HepG2 (cell line): Measurements from ENCODE around the gene ZNF530. TPM values are rescaled to one million over a fixed set of nuclear protein-coding genes. Genes with fewer than 3 reads are reported as not detected.

Source experiments
- FLYWCH1 ChIP-seq: sonication (generic); formaldehyde crosslinking; IDR thresholded peaks from 2 replicates; pipeline ENCODE4 v1.8.1; 2023; ENCODE audit warnings: mild to moderate bottlenecking, missing genetic modification reagents
- FOXM1 ChIP-seq: sonication (generic); formaldehyde crosslinking; IDR thresholded peaks from 2 replicates; pipeline ENCODE4 v1.5.0; 2020; ENCODE audit warnings: missing genetic modification reagents
- MAFK ChIP-seq, 2 experiments: IDR thresholded peaks in 1 of 2; conservative IDR thresholded peaks in 1 of 2; 2 replicates each; pipeline ENCODE4 v1.6.1; 2011; ENCODE audit warnings: improper control_type of control experiment in 2 of 2, low read length in 2 of 2
- MTA3 ChIP-seq: sonication (generic); formaldehyde crosslinking; IDR thresholded peaks from 2 replicates; pipeline ENCODE4 v1.4.0; 2020; ENCODE audit warnings: missing genetic modification reagents
- PAF1 ChIP-seq: IDR thresholded peaks from 2 replicates; pipeline ENCODE4 v1.6.1; 2016; ENCODE audit warnings: missing genetic modification reagents, missing compliant biosample characterization
- RXRB ChIP-seq: IDR thresholded peaks from 2 replicates; pipeline ENCODE4 v1.6.1; 2016; ENCODE audit warnings: borderline replicate concordance, missing genetic modification reagents, missing compliant biosample characterization
- TEAD3 ChIP-seq: optimal IDR thresholded peaks from 2 replicates; pipeline ENCODE3; 2016; ENCODE audit warnings: borderline replicate concordance
- ZFP37 ChIP-seq: sonication (generic); formaldehyde crosslinking; IDR thresholded peaks from 2 replicates; pipeline ENCODE4 v1.4.0; 2020; ENCODE audit warnings: missing genetic modification reagents, borderline replicate concordance
- ZFY ChIP-seq: sonication (generic); formaldehyde crosslinking; IDR thresholded peaks from 2 replicates; pipeline ENCODE4 v1.4.0; 2020; ENCODE audit warnings: missing genetic modification reagents
- ZNF598 ChIP-seq: sonication (generic); formaldehyde crosslinking; IDR thresholded peaks from 2 replicates; pipeline ENCODE4 v1.5.1; 2020; ENCODE audit warnings: mild to moderate bottlenecking, missing genetic modification reagents, borderline replicate concordance
- ZSCAN29 ChIP-seq: sonication (generic); formaldehyde crosslinking; conservative IDR thresholded peaks from 2 replicates; pipeline ENCODE4 v1.4.0; 2020; ENCODE audit warnings: mild to moderate bottlenecking, missing genetic modification reagents
- polyA plus RNA-seq, 8 experiments: library from polyadenylated mRNA; depleted of rRNA in 3 of 8; stranded (reverse) in 7 of 8; unstranded in 1 of 8; fragments of >200 nt; fragmentation: Illumina TruSeq in 4 of 8; extraction: Trizol in 4 of 8; gene quantifications; 2 replicates each; pipeline versions ENCODE4 v1.2.1 to v1.2.3, GENCODE V29; 2011 to 2016; ENCODE audit warnings: low read depth in 4 of 8, missing spikeins in 1 of 8, mixed read lengths in 1 of 8; ENCODE audit not compliant: insufficient read depth in 1 of 8
- total RNA-seq, 5 experiments: library from RNA; depleted of rRNA; stranded (reverse); fragments of >200 nt; fragmentation: Illumina TruSeq; extraction: Trizol; gene quantifications; 2 replicates each; pipeline ENCODE4 v1.2.3, GENCODE V29; 2016; ENCODE audit warnings: low read depth in 1 of 5
- TF ChIP-seq, protein P1 (sequence below): sonication (generic); formaldehyde crosslinking; IDR thresholded peaks from 2 replicates; pipeline ENCODE4 v1.4.0; 2020; ENCODE audit warnings: mild to moderate bottlenecking, missing genetic modification reagents
- TF ChIP-seq, protein P2 (sequence below): sonication (generic); formaldehyde crosslinking; IDR thresholded peaks from 2 replicates; pipeline ENCODE4 v1.8.0; 2022; ENCODE audit warnings: mild to moderate bottlenecking, missing genetic modification reagents, moderate library complexity
- TF ChIP-seq, protein P3 (sequence below): sonication (generic); formaldehyde crosslinking; IDR thresholded peaks from 2 replicates; pipeline ENCODE4 v1.9.0; 2021; ENCODE audit warnings: missing genetic modification reagents, mild to moderate bottlenecking, borderline replicate concordance
- TF ChIP-seq, protein P4 (sequence below): sonication (generic); formaldehyde crosslinking; IDR thresholded peaks from 2 replicates; pipeline ENCODE4 v1.4.0; 2020; ENCODE audit warnings: missing genetic modification reagents
- TF ChIP-seq, protein P5 (sequence below): sonication (generic); formaldehyde crosslinking; IDR thresholded peaks from 2 replicates; pipeline ENCODE4 v1.8.0; 2022; ENCODE audit warnings: missing genetic modification reagents, mild to moderate bottlenecking, inconsistent platforms, borderline replicate concordance

ZNF530 gene
- total and polyA plus RNA-seq, 2 of the 13 experiments (the other 11 are each of a cell fraction or from before 2014, with no cell fraction given) = 1.1 to 7.8 TPM

DNA sequence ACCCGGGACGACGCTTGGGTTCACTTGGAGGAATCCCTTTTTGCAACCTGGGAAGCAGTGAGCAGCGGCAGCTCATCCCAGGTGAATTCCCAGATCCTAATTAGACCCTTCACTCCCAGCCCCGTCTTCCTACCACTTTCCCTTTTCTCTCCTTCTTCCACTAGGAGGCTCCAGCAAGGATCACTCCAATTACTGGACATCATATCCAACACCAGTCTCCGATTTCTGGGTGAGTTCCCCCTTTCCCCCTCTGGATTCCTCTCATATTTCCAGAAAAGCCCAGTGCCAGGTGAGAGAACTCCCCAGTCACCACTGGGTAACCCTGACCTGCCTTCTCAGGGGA is 51.9 kb downstream of the ZNF530 start (continued):
- TF ChIP-seq, protein P1, sequence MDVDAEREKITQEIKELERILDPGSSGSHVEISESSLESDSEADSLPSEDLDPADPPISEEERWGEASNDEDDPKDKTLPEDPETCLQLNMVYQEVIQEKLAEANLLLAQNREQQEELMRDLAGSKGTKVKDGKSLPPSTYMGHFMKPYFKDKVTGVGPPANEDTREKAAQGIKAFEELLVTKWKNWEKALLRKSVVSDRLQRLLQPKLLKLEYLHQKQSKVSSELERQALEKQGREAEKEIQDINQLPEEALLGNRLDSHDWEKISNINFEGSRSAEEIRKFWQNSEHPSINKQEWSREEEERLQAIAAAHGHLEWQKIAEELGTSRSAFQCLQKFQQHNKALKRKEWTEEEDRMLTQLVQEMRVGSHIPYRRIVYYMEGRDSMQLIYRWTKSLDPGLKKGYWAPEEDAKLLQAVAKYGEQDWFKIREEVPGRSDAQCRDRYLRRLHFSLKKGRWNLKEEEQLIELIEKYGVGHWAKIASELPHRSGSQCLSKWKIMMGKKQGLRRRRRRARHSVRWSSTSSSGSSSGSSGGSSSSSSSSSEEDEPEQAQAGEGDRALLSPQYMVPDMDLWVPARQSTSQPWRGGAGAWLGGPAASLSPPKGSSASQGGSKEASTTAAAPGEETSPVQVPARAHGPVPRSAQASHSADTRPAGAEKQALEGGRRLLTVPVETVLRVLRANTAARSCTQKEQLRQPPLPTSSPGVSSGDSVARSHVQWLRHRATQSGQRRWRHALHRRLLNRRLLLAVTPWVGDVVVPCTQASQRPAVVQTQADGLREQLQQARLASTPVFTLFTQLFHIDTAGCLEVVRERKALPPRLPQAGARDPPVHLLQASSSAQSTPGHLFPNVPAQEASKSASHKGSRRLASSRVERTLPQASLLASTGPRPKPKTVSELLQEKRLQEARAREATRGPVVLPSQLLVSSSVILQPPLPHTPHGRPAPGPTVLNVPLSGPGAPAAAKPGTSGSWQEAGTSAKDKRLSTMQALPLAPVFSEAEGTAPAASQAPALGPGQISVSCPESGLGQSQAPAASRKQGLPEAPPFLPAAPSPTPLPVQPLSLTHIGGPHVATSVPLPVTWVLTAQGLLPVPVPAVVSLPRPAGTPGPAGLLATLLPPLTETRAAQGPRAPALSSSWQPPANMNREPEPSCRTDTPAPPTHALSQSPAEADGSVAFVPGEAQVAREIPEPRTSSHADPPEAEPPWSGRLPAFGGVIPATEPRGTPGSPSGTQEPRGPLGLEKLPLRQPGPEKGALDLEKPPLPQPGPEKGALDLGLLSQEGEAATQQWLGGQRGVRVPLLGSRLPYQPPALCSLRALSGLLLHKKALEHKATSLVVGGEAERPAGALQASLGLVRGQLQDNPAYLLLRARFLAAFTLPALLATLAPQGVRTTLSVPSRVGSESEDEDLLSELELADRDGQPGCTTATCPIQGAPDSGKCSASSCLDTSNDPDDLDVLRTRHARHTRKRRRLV (CRISPR knock-in tag) = no peak
- TF ChIP-seq MTA3 = no peak
- TF ChIP-seq, protein P2, sequence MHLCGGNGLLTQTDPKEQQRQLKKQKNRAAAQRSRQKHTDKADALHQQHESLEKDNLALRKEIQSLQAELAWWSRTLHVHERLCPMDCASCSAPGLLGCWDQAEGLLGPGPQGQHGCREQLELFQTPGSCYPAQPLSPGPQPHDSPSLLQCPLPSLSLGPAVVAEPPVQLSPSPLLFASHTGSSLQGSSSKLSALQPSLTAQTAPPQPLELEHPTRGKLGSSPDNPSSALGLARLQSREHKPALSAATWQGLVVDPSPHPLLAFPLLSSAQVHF (CRISPR knock-in tag) = no peak
- TF ChIP-seq ZFY (CRISPR knock-in tag) = peak; percentile 5; the same call in 1 of the 2 replicates
- no peak for TF ChIP-seq MAFK (conservative IDR thresholded peaks at IDR 0.05 in 1 of 2, IDR thresholded peaks at IDR 0.05 in 1 of 2; ENCODE audit: low read length in 2 of 2)
- TF ChIP-seq FOXM1 (CRISPR knock-in tag) = no peak
- no peak for TF ChIP-seq FLYWCH1 (CRISPR knock-in tag)
- TF ChIP-seq ZSCAN29 (CRISPR knock-in tag) = no peak
- TF ChIP-seq, protein P3, sequence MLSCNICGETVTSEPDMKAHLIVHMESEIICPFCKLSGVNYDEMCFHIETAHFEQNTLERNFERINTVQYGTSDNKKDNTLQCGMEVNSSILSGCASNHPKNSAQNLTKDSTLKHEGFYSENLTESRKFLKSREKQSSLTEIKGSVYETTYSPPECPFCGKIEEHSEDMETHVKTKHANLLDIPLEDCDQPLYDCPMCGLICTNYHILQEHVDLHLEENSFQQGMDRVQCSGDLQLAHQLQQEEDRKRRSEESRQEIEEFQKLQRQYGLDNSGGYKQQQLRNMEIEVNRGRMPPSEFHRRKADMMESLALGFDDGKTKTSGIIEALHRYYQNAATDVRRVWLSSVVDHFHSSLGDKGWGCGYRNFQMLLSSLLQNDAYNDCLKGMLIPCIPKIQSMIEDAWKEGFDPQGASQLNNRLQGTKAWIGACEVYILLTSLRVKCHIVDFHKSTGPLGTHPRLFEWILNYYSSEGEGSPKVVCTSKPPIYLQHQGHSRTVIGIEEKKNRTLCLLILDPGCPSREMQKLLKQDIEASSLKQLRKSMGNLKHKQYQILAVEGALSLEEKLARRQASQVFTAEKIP (CRISPR knock-in tag) = no peak
- 0 out of 2 replicates have a peak, but pooled peaks have one; percentile 2 for TF ChIP-seq RXRB (CRISPR knock-in tag)
- TF ChIP-seq ZNF598 (CRISPR knock-in tag) = no peak
- no peak for TF ChIP-seq PAF1
- TF ChIP-seq, protein P4, sequence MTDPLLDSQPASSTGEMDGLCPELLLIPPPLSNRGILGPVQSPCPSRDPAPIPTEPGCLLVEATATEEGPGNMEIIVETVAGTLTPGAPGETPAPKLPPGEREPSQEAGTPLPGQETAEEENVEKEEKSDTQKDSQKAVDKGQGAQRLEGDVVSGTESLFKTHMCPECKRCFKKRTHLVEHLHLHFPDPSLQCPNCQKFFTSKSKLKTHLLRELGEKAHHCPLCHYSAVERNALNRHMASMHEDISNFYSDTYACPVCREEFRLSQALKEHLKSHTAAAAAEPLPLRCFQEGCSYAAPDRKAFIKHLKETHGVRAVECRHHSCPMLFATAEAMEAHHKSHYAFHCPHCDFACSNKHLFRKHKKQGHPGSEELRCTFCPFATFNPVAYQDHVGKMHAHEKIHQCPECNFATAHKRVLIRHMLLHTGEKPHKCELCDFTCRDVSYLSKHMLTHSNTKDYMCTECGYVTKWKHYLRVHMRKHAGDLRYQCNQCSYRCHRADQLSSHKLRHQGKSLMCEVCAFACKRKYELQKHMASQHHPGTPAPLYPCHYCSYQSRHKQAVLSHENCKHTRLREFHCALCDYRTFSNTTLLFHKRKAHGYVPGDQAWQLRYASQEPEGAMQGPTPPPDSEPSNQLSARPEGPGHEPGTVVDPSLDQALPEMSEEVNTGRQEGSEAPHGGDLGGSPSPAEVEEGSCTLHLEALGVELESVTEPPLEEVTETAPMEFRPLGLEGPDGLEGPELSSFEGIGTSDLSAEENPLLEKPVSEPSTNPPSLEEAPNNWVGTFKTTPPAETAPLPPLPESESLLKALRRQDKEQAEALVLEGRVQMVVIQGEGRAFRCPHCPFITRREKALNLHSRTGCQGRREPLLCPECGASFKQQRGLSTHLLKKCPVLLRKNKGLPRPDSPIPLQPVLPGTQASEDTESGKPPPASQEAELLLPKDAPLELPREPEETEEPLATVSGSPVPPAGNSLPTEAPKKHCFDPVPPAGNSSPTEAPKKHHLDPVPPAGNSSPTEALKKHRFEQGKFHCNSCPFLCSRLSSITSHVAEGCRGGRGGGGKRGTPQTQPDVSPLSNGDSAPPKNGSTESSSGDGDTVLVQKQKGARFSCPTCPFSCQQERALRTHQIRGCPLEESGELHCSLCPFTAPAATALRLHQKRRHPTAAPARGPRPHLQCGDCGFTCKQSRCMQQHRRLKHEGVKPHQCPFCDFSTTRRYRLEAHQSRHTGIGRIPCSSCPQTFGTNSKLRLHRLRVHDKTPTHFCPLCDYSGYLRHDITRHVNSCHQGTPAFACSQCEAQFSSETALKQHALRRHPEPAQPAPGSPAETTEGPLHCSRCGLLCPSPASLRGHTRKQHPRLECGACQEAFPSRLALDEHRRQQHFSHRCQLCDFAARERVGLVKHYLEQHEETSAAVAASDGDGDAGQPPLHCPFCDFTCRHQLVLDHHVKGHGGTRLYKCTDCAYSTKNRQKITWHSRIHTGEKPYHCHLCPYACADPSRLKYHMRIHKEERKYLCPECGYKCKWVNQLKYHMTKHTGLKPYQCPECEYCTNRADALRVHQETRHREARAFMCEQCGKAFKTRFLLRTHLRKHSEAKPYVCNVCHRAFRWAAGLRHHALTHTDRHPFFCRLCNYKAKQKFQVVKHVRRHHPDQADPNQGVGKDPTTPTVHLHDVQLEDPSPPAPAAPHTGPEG (CRISPR knock-in tag) = no peak
- no peak for TF ChIP-seq ZFP37
- TF ChIP-seq TEAD3 = no peak
- TF ChIP-seq, protein P5, sequence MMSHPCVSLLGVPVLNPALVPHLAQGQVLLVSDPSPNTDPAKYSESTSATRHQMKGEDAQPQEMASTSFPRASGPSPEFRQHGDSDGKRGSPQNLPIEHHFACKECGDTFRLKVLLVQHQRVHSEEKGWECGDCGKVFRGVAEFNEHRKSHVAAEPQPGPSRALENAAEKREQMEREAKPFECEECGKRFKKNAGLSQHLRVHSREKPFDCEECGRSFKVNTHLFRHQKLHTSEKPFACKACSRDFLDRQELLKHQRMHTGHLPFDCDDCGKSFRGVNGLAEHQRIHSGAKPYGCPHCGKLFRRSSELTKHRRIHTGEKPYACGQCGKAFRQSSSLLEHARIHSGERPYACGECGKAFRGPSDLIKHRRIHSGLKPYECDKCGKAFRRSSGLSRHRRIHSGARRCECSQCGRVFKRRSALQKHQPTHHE (CRISPR knock-in tag) = no peak
